ENCODE measurements around the gene SLC5A5. TPM values are rescaled to one million over a fixed set of nuclear protein-coding genes. Genes with fewer than 3 reads are reported as not detected.

Gene SLC5A5
- total RNA-seq = not detected
- long read RNA-seq = 0 reads

GRCh38 chr19:17871878-17872250 is at the start of gene SLC5A5:
Gene SLC5A5 (plus strand): TSS chr19:17871945. CDS start chr19:17872320, 375 bp downstream.
- peaks cover 0 to 26% of the 10 kb centered on the region in 2 donors for H3K27me3 ChIP-seq

GRCh38 chr19:17824339-17824738 is 47.4 kb upstream of the SLC5A5 start:
- Histone ChIP-seq H3K4me3 (no peak overlapping the region), H3K27me3 (no peaks in the 10 kb centered on the region), H3K4me1 (no peaks in the 10 kb centered on the region), H3K9me3 (no peaks in the 10 kb centered on the region), H3K27ac (no peak overlapping the region), H3K36me3 (no peaks in the 10 kb centered on the region)
- TF ChIP-seq POLR2A (IDR thresholded peaks at IDR 0.05) = no peak
- TF ChIP-seq, protein P1, sequence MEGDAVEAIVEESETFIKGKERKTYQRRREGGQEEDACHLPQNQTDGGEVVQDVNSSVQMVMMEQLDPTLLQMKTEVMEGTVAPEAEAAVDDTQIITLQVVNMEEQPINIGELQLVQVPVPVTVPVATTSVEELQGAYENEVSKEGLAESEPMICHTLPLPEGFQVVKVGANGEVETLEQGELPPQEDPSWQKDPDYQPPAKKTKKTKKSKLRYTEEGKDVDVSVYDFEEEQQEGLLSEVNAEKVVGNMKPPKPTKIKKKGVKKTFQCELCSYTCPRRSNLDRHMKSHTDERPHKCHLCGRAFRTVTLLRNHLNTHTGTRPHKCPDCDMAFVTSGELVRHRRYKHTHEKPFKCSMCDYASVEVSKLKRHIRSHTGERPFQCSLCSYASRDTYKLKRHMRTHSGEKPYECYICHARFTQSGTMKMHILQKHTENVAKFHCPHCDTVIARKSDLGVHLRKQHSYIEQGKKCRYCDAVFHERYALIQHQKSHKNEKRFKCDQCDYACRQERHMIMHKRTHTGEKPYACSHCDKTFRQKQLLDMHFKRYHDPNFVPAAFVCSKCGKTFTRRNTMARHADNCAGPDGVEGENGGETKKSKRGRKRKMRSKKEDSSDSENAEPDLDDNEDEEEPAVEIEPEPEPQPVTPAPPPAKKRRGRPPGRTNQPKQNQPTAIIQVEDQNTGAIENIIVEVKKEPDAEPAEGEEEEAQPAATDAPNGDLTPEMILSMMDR (IDR thresholded peaks at IDR 0.05) = no peak
- intact Hi-C loops (cut with DNase I) = no loop called here
- DNase-seq = no peak
- WGBS (ENCODE audit: insufficient coverage, low coverage, low lambda C conversion rate, missing lambda C conversion rate) = 75% methylated on average over 2 of the region's 8 CpGs
- ATAC-seq = peak in 1 of 4 donors; percentile 26

More at GRCh38 chr19:17871878-17872250, at the start of gene SLC5A5:
- H3K9me3 ChIP-seq = no peaks in the 10 kb centered on the region
- ATAC-seq = no peak
- no peaks in the 10 kb centered on the region for H3K36me3 ChIP-seq
- no peaks in the 10 kb centered on the region for H3K4me1 ChIP-seq
- H3K27ac ChIP-seq = no peak within 1 kb of the TSS
- DNase-seq = no peak
- intact Hi-C loops (cut with DNase I) = loop anchor here in 1 of 2 donors (5.0 kb wide), 1 partner anchor 60 kb away; the partner anchor contains the start of gene CCDC124
- H3K4me3 ChIP-seq = no peak within 1 kb of the TSS
- no peak for TF ChIP-seq POLR2A (IDR thresholded peaks at IDR 0.05)
- TF ChIP-seq, protein P1 (IDR thresholded peaks at IDR 0.05) = no peak
- WGBS (ENCODE audit: insufficient coverage, low coverage, low lambda C conversion rate, missing lambda C conversion rate) = 4% methylated on average over 7 of the region's 26 CpGs

DNA sequence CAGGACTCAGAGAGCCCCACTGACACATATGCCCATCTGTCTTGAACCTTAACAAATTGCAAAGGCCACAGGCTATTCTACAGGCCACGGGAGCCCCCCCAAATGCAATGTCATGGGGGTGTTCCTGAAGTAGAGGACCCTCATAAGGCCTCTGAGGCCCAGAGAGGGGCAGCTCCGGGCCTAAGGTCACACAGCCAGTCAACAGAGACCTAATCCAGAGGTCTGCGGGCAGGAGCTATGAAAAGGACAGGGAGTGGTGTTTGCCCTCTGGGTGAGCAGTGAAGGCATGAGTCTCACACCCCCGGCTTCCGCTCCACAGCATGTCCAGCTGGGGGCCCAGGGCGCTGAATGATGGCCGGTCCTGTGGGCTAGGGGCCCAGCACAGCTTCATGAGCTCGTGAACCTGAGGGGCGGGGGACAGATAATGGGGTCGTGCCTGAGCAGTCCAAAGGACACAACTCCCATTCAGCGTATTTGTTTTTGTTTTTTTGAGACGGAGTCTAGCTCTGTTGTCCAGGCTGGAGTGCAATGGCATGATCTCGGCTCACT is 45.2 kb upstream of the SLC5A5 start:
- DNase-seq (no peak), ATAC-seq (no peak)
- no peak for TF ChIP-seq POLR2A (IDR thresholded peaks at IDR 0.05)
- TF ChIP-seq, protein P1 (IDR thresholded peaks at IDR 0.05) = no peak
- Histone ChIP-seq H3K27ac (no peak overlapping the region), H3K4me3 (no peak overlapping the region), H3K9me3 (no peaks in the 10 kb centered on the region), H3K36me3 (no peaks in the 10 kb centered on the region), H3K4me1 (no peaks in the 10 kb centered on the region), H3K27me3 (no peaks in the 10 kb centered on the region)
- intact Hi-C loops (cut with DNase I) = no loop called here
- 41% methylated on average over 4 of the region's 13 CpGs for WGBS (ENCODE audit: insufficient coverage, low coverage, low lambda C conversion rate, missing lambda C conversion rate)

- WGBS (ENCODE audit: insufficient coverage, low coverage, low lambda C conversion rate, missing lambda C conversion rate) = 18% methylated on average over 16 of the region's 29 CpGs
- TF ChIP-seq, protein P1 (IDR thresholded peaks at IDR 0.05) = no peak
- no peak for TF ChIP-seq POLR2A (IDR thresholded peaks at IDR 0.05)
- Histone ChIP-seq H3K27me3 (no peaks in the 10 kb centered on the region), H3K36me3 (no peaks in the 10 kb centered on the region), H3K4me1 (no peaks in the 10 kb centered on the region), H3K9me3 (no peaks in the 10 kb centered on the region), H3K27ac (no peak overlapping the region), H3K4me3 (no peak overlapping the region)
- peak in 2 of 4 donors; percentile 6 to 52 for ATAC-seq
- DNase-seq = no peak
- intact Hi-C loops (cut with DNase I) = no loop called here
Observed at GRCh38 chr19:17829855-17830566, 41.7 kb upstream of the SLC5A5 start.
